ENCODE data around the gene ARID3B.

- TF ChIP-seq YY1 (IDR thresholded peaks at IDR 0.05; ENCODE audit: low read depth), result no peak
- TF ChIP-seq RFX5 (IDR thresholded peaks at IDR 0.05; ENCODE audit: low read length), result no peak
- no peak for TF ChIP-seq REST (IDR thresholded peaks at IDR 0.05; ENCODE audit: low read depth, low read length)
- no peak for TF ChIP-seq ZBTB33 (IDR thresholded peaks at IDR 0.05; ENCODE audit: borderline replicate concordance, low read depth)
- no peak for TF ChIP-seq CTCF (IDR thresholded peaks at IDR 0.05)
- TF ChIP-seq USF2 (IDR thresholded peaks at IDR 0.05; ENCODE audit: borderline replicate concordance, low read depth, low read length), result no peak
- no peak for TF ChIP-seq MXI1 (IDR thresholded peaks at IDR 0.05; ENCODE audit: low read depth, low read length)
- no peak for TF ChIP-seq SMC3 (IDR thresholded peaks at IDR 0.05; ENCODE audit: low read depth, low read length)
- TF ChIP-seq EP300 (IDR thresholded peaks at IDR 0.05; ENCODE audit: borderline replicate concordance in 1 of 2, low read depth in 1 of 2, low read length in 1 of 2), result no peak
- no peak for TF ChIP-seq TAF1 (IDR thresholded peaks at IDR 0.05; ENCODE audit: borderline replicate concordance, low read depth, low read length)
- TF ChIP-seq MAX (IDR thresholded peaks at IDR 0.05; ENCODE audit: low read depth), result no peak
- TF ChIP-seq SIN3A (IDR thresholded peaks at IDR 0.05; ENCODE audit: borderline replicate concordance, low read depth, low read length), result no peak
- TF ChIP-seq ELF1 (IDR thresholded peaks at IDR 0.05), result no peak
- no peak for TF ChIP-seq FOXM1 (IDR thresholded peaks at IDR 0.05; ENCODE audit: low read depth)
Measured at GRCh38 chr15:74604983-74605794, 64.2 kb downstream of the ARID3B start.

Measured in SK-N-SH (cell line).